ENCODE results near the gene OMA1.
"Not testable (repeated sequence)": the region's sequence is repeated elsewhere in the genome, so short reads cannot be mapped to it uniquely, and the experiment has no call there.

The OMA1 gene

DNA sequence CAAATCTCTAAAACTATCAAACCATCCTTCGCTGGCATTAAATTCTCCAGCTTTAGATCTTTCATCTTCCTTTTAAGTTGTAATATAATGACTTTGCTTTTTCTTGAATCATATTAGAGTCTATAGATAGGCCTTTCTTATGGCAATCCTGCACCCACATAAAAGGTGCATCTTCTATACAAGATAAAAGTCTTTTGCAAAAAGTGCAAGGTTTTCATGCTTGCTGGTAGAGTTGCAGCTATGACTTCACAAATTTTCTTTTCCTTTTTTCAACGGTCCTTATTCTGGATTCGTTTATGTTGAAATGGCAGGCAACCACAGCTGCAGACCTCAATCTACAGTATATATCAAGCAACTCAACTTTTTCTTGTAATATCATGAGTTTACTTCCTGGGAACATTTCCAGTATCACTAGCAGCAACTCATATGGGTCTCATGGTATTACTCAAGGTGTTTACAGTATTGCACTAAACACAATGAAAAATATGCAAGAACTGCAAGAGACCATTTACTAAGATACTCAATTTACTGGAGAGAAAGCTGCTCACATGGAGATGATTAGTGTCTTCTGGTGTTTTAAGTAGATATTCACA lies 22.1 kb downstream of the OMA1 start:
- no peak for DNase-seq

DNA sequence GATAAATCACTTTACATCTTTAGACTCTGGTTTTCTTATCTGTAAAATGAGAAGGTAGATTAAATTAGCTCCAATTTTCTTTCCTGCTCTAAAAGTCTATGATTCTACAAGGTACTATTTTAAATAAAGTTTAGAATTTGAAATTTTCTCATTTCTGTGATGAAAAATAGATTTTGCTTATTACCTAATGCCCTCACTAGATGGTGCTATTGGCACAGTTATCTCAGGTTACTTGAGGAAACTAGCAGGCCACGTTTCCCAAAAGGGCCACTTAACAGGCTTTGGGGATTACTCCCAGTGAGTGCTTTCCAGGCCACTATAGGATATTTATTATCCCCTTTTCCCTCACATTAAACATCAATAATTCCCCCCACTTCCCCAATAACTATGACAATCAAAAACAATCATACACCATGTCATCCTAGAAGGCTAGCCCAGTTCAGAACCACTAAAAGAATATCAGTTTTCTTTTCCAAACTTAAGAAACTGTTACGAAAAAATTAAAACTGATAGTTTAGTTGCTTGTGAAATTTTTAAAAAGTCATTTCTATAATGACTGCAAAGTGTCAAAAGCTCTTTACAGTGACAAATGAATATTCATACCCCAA lies 30.6 kb downstream of the OMA1 start:
- peak; percentile 43 for DNase-seq

- no peak for DNase-seq
Measured at GRCh38 chr1:58513956-58514355, 32.6 kb downstream of the OMA1 start.

DNA sequence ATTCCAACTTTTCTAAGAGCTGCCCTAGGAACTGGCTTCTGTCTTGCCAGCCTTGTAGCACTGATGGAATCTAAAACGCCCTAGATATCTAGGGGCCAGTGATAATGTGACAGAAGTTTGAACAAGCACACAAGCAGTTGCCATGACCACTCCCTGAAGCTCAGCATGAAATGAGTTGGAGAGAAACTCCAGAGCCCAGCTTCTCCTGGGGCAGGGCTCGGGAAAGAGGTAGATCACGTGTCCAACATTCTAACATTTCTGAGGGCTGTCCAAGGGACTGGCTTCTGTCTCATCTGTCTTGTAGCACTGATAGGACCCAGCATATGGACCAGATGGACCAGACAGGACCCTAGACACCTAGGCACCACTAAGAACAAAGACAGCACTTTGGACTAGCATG lies 37.9 kb downstream of the OMA1 start:
- DNase-seq = no peak

GRCh38 chr1:58505286-58505685 lies 41.2 kb downstream of the OMA1 start:
- DNase-seq = no peak

- no peak for DNase-seq
Measured at GRCh38 chr1:58502519-58502918, 44.0 kb downstream of the OMA1 start.

DNA sequence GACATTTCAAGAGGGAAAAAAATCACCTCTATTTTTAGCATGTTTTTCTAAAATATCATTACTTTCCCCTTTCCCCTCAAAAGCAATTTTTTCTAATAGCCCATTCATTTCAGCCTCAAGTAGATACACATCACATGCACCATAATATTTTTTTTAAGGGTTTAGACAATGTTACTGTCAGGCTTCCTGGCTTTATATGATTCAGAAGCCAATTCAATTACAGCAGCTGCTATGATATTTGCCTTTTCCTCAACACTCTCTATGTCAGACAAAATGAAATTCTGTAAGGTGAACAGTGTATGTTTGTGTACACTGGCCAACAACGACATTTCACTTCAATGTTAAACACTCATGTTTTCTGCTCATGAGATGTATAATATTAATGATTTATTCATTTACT lies 46.5 kb downstream of the OMA1 start:
- no peak for DNase-seq

DNA sequence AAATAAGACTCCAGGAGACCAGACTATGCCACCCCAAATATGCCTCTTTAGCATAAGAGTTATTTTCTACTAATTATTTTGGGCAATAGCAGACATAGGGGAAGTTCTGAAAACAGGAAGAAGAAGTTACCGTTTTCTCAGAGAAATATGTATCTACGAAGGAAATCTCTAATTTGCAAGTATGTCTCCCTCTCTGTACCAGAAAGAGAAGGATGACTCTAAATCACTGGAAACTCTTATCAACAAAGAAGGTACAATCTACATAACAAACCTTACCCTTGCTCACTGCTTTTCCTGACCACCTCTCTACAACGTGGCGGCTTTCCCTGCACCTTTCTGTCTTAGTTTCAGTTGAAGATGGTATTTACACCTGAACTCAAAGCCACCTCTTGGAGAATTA lies 49.0 kb downstream of the OMA1 start:
- DNase-seq = no peak

- DNase-seq = no peak
Measured at GRCh38 chr1:58496042-58496441, 50.5 kb downstream of the OMA1 start.

DNA sequence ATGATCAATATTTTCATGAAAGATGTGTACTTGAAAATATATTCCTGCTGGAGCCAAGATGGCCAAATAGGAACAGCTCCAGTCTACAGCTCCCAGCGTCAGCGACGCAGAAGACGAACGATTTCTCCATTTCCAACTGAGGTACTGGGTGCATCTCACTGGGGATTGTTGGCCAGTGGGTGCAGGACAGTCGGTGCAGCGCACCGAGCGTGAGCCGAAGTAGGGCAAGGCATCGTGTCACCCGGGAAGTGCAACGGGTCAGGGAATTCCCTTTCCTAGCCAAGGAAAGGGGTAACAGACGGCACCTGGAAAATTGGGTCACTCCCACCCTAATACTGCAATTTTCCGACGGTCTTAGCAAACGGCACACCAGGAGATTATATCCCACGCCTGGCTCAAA lies 57.6 kb downstream of the OMA1 start:
- not testable (repeated sequence) for DNase-seq

DNA sequence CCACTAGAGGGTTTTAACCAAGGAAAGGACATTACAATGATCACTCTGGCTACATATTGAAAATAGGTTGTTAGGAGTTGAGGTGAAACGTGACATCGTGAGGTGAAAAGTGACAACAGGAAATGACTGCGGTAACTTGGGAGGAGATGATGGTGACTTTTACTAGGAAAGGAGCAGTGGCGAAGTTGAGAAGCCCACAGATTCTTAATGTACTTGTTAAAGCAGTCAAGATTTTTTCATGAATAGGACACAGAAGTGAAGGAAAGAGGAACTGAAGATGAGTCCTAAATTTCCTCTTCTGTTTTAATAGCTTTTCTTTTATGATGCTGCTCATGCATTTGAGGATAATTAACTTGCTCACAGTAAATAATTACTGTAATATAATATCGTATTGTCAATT lies 59.5 kb downstream of the OMA1 start:
- no peak for DNase-seq

DNA sequence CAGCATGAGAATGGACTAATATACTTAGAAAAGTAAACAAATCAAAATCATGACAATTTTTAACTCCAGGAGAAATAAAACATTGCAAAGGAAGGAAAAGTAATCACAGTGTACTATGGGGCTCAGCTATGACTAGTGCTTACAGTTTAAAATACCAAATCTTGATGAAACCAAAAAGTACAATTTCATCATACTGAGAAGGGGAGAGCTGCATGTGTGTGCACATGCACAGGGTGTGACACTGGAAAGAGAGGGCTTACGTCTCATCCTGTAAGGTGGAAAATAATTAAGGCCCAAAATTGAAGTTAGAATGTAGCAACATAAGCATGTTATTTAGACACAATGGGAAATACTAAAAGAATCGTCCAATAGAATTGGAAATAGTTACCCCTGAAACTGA lies 64.6 kb downstream of the OMA1 start:
- DNase-seq = no peak

GRCh38 chr1:58480191-58480590 lies 66.3 kb downstream of the OMA1 start:
- DNase-seq = no peak

GRCh38 chr1:58477390-58477789 lies 69.1 kb downstream of the OMA1 start:
- DNase-seq = no peak

DNA sequence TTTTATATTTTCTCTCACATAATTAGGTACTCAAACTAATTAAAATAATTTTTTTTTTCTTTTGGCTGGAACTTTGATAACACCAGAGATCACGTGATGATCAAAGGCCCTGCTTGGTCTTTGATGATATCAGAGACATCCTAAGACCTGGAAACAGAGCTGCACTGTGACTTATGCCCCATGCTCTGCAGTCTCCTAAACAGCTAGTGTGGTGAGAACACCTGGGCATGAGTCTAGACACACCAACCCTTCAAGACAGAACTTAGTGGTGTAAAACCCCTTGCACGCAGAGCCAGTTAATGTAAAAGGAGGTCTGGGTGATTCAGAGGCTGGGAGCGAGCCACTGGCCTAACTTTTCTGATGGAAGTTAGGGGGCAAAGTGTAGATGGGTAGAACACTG lies 70.3 kb downstream of the OMA1 start:
- no peak for DNase-seq

DNA sequence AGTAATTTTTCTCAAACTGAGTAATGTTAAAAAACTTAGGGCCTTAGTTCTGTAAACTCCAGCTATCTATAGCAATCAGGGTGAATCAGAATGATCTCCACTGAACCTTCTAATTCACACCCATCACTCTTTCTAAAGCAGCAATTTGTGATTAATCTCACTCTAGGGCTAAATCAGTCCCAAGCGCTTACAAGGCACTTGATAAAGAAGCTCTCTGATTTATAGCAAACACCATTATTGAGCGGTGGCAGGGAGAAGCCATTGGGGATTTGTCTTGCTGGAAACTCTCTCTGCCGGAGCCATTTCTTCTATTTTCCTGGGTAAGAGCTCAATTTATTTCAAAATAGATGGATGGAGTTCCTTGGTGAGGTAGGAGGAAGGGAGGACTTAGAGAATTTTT lies 77.0 kb downstream of the OMA1 start:
- DNase-seq = no peak

DNA sequence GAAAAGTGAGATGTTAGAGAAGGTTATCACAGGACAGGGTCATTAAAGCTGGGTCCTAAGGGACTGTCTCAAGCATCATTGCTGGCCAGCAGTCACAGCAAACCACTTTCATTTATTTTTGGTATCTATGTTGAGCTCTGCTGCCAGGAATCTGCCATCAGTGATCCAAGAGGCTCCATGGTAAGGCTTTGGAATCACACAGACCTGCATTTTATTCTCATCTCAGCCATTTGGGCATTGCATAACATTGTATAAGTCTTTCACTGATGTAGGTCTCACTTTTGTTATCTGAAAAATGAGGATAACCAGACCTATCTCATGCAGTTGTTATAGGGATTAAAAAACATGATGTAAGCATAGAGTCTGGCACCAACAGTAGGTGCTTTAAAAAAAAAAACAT lies 77.5 kb downstream of the OMA1 start:
- no peak for DNase-seq

DNA sequence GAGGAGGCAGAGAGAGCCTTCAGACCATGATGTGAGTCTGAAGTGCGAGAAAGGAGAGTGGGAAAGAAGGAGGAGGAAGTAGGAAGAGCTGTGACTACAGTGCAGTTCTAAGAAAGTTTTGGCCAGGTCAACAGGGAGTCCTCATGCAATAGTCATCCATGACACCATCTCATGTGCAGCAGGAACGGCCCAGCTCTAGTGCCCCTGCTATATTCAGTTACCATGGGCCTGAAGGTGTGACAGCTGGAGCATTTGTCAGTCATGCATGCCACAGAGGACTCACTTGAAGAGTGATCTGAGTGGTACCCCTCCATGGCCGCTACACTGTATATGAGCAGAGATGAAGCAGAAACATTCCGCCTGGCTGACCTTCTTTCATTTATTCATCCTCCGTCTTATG lies 77.9 kb downstream of the OMA1 start:
- DNase-seq = no peak

GRCh38 chr1:58466630-58467241 lies 79.8 kb downstream of the OMA1 start:
- DNase-seq = no peak

DNA sequence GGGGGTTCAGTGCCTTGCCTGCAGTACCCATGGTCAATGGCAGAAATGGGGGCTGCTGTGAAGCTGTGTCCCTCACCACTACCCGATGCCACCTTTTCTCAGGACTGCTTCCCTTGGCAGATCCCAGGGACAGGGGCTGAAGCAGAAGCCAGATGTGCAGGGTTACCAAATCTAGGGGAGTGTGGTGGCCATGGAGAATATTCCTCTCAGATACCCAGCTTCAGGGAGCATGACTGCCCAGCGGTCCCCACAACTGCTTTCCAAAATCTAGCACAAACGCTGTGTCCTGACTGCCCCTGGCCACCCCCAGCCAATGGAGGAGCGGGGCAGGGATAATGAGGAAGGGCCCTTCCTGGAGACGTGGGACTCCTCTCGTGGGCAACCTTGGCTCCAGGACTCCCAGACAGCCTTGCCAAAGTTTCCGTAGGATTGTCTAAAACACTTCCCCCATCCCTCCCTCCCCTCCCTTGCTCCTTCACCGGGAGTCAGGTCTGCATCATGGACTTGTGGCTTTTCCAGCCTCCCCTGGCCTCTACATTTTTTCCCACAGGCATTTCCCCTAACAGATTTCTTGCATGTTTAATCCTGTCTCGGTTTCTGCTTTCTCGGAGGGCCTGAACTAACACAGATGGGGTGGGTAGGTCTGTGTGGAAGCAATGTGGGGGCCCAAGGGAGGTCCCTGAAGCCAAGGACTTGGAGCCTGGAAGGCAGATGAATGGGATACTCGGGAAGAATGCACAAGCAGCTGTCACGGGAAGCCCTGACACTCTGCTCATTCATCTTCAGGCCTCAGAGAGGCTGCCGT lies 80.5 kb downstream of the OMA1 start:
- DNase-seq = no peak

GRCh38 chr1:58465176-58465575 lies 81.3 kb downstream of the OMA1 start:
- no peak for DNase-seq

DNA sequence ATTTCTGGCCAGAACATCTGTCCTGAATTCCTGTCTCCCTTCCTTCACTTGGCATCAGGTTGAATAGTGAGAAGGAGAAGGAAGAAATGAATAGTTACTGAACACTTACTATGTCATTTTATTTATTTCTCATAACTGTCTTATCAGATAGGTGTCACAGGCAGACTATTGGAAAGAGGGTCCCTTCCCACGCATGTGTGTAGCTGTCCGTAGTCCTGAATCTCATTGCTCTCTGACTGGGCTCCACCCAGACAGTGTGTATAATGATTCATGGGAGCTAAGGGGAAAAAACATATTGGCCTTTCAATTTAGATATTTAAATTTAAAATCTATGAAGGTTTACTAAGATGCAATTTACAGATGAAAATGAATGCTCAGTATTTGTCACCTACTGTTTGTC lies 86.1 kb downstream of the OMA1 start:
- DNase-seq = no peak

- no peak for DNase-seq
Measured at GRCh38 chr1:58459911-58460310, 86.6 kb downstream of the OMA1 start.

GRCh38 chr1:58457023-58457635 lies 89.4 kb downstream of the OMA1 start:
- DNase-seq = no peak
